Measurements from ENCODE around the gene RAI1. TPM values are rescaled to one million over a fixed set of nuclear protein-coding genes. Genes with fewer than 3 reads are reported as not detected.
A peak's percentile ranks its signal among the peaks of the same experiment; 100 is the strongest.

The RAI1 gene
- total RNA-seq, 3 donors from 2014 or later: 19.9 to 22.4 (median 20.1) TPM

DNA sequence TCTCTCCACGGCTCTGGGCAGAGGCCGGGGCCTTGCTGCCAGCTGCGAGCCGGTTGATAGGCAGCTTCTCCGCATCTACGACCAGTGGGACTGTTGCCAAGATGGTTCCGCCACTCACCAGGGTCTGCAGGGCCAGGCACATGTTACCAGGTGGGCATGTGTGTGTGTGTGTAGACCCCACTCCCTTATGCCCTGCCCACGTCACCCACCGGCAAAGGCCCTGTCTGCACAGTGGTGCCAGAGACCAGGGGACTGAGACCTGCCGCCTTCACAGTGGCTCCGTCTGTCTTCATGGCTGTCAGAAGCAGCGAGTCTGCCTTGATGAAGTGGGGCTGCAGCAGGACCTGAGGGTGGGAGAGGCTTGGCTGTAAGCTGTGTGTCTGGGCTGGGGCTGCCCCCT lies 137.9 kb downstream of the RAI1 start:
- H3K9me3 Mint-ChIP-seq: no peaks in the 10 kb centered on the region
- ATAC-seq (no peak), DNase-seq (no peak)
- H3K27me3 Mint-ChIP-seq (ENCODE audit: low read depth): no peaks in the 10 kb centered on the region
- H3K4me3 Mint-ChIP-seq: no peak overlapping the region
- peaks cover 9% of the 10 kb centered on the region for H3K36me3 Mint-ChIP-seq (ENCODE audit: insufficient read depth)
- peaks cover 51% of the 10 kb centered on the region for H3K4me1 Mint-ChIP-seq (ENCODE audit: low read depth)

DNA sequence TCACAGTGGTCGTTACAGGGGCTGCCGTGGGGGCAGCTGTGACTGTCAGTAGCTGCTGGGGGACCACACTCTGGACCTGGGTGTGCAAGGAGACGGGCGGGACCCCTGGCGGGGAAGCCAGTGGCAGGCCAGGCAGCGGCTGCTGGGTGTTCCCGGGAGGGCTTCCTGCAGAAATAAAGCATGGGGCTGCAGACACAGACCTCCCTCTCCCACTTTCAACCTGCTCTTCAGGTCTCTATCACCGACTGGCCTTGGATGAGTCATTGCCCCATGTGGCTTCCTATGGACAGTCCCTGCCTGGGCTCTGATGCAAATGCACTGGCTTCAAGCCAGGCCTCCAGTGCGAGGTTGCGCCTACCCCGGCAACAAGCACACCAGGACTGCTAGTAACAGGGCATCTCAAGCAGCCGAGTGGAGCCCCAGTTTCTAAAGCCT lies 138.3 kb downstream of the RAI1 start:
- no peak overlapping the region for H3K4me3 Mint-ChIP-seq
- peaks cover 55% of the 10 kb centered on the region for H3K4me1 Mint-ChIP-seq (ENCODE audit: low read depth)
- H3K9me3 Mint-ChIP-seq: no peaks in the 10 kb centered on the region
- no peaks in the 10 kb centered on the region for H3K27me3 Mint-ChIP-seq (ENCODE audit: low read depth)
- peak; percentile 54 for DNase-seq
- peak; percentile 52 to 69 for ATAC-seq
- peaks cover 9% of the 10 kb centered on the region for H3K36me3 Mint-ChIP-seq (ENCODE audit: insufficient read depth)

GRCh38 chr17:17820046-17820445 lies 138.8 kb downstream of the RAI1 start:
- Mint-ChIP-seq H3K36me3 (ENCODE audit: insufficient read depth) (peaks cover 9% of the 10 kb centered on the region), H3K9me3 (no peaks in the 10 kb centered on the region), H3K4me1 (ENCODE audit: low read depth) (peaks cover 60% of the 10 kb centered on the region)

GRCh38 chr17:17820463-17821158 lies 139.4 kb downstream of the RAI1 start:
- H3K9me3 Mint-ChIP-seq: no peaks in the 10 kb centered on the region
- DNase-seq (no peak), ATAC-seq (no peak)
- H3K27me3 Mint-ChIP-seq (ENCODE audit: low read depth): no peaks in the 10 kb centered on the region
- peaks cover 9% of the 10 kb centered on the region for H3K36me3 Mint-ChIP-seq (ENCODE audit: insufficient read depth)
- peaks cover 64% of the 10 kb centered on the region for H3K4me1 Mint-ChIP-seq (ENCODE audit: low read depth)
- H3K4me3 Mint-ChIP-seq: no peak overlapping the region

More at GRCh38 chr17:17820046-17820445, 138.8 kb downstream of the RAI1 start:
- DNase-seq: no peak
- no peak for ATAC-seq
- H3K4me3 Mint-ChIP-seq: no peak overlapping the region
- no peaks in the 10 kb centered on the region for H3K27me3 Mint-ChIP-seq (ENCODE audit: low read depth)

DNA sequence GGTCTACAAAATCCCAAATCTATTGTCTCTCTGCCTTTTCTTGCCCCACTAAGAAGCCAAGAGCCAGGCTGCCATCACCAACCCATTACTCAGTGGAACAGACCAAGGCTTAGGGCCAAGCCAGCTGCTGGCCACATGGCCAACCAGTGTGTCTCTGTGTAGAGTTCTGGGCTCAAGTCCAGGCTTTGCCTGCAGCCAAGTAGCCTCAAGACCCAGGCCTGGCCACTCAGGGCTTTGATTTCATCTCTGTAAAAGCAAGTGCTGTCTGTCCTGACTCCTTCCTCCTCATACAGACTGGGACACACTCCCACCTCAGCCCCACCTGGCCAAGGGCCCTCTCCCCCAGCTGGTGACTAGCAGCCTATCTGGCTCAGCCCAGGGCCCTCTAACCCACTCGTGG lies 140.9 kb downstream of the RAI1 start:
- ATAC-seq (no peak), DNase-seq (no peak)
- no peaks in the 10 kb centered on the region for H3K27me3 Mint-ChIP-seq (ENCODE audit: low read depth)
- H3K9me3 Mint-ChIP-seq: no peaks in the 10 kb centered on the region
- no peak overlapping the region for H3K4me3 Mint-ChIP-seq
- peaks cover 9% of the 10 kb centered on the region for H3K36me3 Mint-ChIP-seq (ENCODE audit: insufficient read depth)
- peaks cover 79% of the 10 kb centered on the region for H3K4me1 Mint-ChIP-seq (ENCODE audit: low read depth)

DNA sequence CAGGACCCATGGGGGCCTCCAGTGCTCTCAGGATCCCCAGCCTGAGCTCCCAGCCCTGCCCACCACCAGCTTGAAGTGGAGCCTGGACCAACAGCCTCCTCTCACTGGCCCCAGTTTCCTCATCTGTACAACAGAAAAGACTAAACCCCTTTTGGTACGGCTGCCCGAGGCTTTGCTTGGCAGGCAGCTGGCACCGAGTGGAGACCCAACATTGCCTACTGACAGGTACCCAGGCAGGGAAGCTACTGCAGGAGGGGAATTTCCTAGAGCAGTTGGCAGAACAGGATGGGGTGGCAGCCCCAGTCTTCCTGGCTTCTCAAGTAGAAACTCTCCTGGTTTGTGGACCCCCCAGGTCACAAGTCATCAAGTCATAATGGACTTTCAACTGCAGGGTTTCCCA lies 141.4 kb downstream of the RAI1 start:
- no peaks in the 10 kb centered on the region for H3K9me3 Mint-ChIP-seq
- H3K36me3 Mint-ChIP-seq (ENCODE audit: insufficient read depth): peaks cover 9% of the 10 kb centered on the region
- ATAC-seq (no peak), DNase-seq (no peak)
- peaks cover 80% of the 10 kb centered on the region for H3K4me1 Mint-ChIP-seq (ENCODE audit: low read depth)
- H3K27me3 Mint-ChIP-seq (ENCODE audit: low read depth): no peaks in the 10 kb centered on the region
- peak overlapping the region; percentile 24 for H3K4me3 Mint-ChIP-seq

DNA sequence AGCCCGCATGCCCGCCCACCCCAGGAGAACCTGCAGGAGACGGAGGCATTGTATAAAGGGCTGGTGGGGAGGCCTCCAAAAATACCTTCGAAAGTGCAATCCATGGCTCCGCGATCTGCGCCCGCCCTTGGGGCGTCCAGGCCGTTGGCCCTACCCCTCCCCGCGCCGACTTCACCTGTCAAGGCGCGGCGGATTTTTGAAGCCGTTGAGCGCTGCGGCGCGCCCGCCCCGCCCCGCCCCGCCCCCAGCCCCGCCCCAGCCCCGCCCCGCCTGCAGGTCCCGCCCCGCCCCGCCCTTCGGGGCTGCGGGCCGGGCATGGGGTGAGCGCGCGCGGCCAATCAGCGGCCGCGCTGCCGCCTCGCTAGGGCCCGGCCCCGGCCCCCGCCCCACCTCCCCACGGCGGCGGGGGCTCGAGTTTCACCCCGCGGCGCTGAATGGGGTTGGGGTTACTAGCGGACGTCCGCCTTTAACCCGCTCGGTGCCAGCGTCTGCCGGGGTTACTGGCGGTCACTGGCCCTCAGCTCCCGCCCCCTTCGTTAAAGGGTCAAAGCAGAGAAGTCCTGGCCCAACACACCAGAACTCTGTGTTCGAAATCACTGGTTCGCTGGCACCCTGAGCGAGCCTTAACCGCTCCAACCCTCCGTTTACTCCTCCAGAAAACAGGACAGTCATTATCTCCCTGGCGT lies 142.3 kb downstream of the RAI1 start:
- peak overlapping the region; percentile 73 for H3K4me3 Mint-ChIP-seq
- no peaks in the 10 kb centered on the region for H3K27me3 Mint-ChIP-seq (ENCODE audit: low read depth)
- DNase-seq (peak; percentile 60), ATAC-seq (peak; percentile 78 to 82)
- H3K36me3 Mint-ChIP-seq (ENCODE audit: insufficient read depth): peaks cover 8% of the 10 kb centered on the region
- H3K9me3 Mint-ChIP-seq: no peaks in the 10 kb centered on the region
- H3K4me1 Mint-ChIP-seq (ENCODE audit: low read depth): peaks cover 83% of the 10 kb centered on the region

DNA sequence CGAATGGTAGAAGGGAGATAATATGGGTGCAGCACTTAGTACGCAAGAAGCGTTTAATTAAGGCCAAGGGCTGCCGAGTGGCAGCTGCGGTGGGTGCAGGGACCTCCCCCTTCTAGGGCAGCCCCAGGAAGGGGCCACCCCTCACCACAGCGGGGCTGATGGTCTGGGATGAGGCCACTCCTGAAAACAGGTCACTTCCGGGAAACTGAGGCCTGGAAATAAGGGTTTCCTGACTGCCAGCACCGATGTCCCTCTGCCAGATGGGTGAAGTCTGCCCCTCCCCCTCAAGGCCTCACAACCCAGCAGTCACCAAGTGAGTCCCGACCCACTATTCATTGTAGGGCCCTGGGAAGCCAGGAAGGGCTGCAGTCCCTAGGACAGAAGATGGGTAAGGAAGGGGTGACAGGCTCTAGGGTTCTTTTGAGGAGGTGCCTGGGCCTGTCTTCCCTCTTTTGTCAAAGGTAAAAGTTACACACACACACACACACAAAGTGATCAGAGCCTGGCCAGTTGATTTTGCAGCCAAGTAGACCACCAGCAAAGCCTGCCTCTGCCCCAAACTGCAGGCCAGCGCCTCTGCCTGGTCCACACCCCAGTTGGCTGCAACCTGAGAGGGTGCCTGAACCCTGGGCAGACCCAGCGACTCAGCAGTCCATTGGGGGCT lies 143.0 kb downstream of the RAI1 start:
- DNase-seq (no peak), ATAC-seq (no peak)
- peaks cover 80% of the 10 kb centered on the region for H3K4me1 Mint-ChIP-seq (ENCODE audit: low read depth)
- no peaks in the 10 kb centered on the region for H3K9me3 Mint-ChIP-seq
- peak overlapping the region; percentile 73 for H3K4me3 Mint-ChIP-seq
- no peaks in the 10 kb centered on the region for H3K27me3 Mint-ChIP-seq (ENCODE audit: low read depth)
- H3K36me3 Mint-ChIP-seq (ENCODE audit: insufficient read depth): peaks cover 2% of the 10 kb centered on the region

DNA sequence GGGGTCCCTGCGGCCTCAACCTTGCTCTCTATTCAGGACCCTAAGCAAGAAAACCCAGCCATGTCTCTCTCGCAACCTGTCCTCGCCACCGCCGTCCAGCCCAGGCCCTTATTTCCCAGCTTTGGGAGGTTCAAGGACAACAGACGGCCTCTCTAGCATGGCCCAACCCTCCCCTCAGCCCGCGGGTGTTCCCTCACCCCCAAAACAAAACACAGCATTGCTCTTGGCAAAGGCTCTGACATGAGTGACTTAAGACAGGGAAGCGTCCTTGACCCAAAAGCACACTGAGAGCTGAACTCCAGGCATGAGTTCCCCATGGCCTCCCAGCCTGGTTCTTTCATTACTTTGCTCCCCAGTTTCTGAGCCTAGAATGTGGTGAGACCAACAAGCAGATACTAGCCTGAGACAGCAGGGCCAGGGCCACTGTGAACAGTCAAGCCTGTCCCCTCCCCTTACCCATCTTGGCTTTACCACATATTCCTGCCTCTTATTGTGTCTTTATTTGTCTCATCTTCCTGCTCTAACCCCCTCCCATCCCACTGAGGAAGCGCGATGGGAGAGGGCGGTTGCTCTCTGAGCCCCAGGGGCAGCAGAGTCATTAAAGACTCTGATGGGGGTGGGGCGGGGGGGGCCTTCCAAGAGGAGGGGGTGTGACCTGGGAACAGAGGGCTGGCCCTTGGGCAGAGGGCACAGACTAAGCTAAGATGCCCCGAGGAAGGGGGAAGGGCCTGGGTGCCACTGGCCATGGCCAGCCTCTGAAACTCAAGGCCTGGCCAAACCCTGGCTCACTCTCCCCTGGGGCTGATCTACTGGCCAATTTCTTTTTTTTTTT lies 143.7 kb downstream of the RAI1 start:
- DNase-seq: no peak
- H3K36me3 Mint-ChIP-seq (ENCODE audit: insufficient read depth): no peaks in the 10 kb centered on the region
- ATAC-seq: no peak
- H3K4me3 Mint-ChIP-seq: peak overlapping the region; percentile 37
- peaks cover 75% of the 10 kb centered on the region for H3K4me1 Mint-ChIP-seq (ENCODE audit: low read depth)
- no peaks in the 10 kb centered on the region for H3K9me3 Mint-ChIP-seq
- H3K27me3 Mint-ChIP-seq (ENCODE audit: low read depth): no peaks in the 10 kb centered on the region

- Mint-ChIP-seq H3K27me3 (ENCODE audit: low read depth) (no peaks in the 10 kb centered on the region), H3K4me3 (no peak overlapping the region), H3K36me3 (ENCODE audit: insufficient read depth) (no peaks in the 10 kb centered on the region), H3K4me1 (ENCODE audit: low read depth) (peaks cover 65% of the 10 kb centered on the region), H3K9me3 (no peaks in the 10 kb centered on the region)
- ATAC-seq (no peak), DNase-seq (no peak)
Observed at GRCh38 chr17:17826342-17826713, 145.1 kb downstream of the RAI1 start.

DNA sequence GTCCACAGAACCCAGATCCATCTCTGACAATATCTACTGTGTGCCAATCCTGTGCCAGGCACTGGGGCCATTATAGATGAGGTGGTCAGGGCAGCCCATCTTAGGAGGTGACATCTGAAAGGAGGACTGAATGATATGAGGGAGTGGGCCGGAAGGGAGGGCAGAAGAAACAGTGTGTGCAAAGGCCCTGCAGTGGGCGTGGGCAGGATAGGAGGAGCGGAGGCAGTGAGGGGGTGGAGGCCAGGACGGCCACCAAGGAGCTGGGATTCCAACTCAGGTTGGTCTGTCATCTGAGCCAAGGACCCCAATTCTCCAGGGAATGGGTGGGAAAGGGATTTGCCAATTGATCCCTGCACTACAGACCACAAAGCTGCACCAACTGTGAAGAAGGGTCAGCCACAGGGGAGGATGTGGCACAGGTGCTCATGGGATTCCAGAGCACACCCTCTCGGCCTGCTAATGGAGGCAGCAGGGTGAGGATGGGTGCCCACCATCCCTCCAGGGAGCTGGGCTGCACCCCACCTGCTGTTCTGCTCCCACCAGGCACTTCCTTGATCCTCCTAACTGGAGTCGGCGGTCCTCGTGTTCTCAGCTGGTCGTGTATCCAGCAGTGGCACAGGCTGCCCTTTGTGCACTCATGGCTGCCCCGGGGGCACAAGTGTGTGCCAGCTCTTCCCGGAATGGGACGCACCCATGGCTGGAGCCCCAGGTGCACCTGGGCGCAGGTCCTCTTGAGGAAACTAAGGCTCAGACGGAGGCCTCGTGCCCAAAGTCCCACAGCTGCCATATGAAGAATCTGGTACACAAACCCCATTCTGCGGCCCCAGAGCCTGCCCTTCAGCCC lies 145.9 kb downstream of the RAI1 start:
- Mint-ChIP-seq H3K4me1 (ENCODE audit: low read depth) (peaks cover 63% of the 10 kb centered on the region), H3K4me3 (no peak overlapping the region), H3K36me3 (ENCODE audit: insufficient read depth) (peaks cover under 1% of the 10 kb centered on the region), H3K27me3 (ENCODE audit: low read depth) (no peaks in the 10 kb centered on the region), H3K9me3 (no peaks in the 10 kb centered on the region)
- no peak for ATAC-seq
- DNase-seq: no peak

DNA sequence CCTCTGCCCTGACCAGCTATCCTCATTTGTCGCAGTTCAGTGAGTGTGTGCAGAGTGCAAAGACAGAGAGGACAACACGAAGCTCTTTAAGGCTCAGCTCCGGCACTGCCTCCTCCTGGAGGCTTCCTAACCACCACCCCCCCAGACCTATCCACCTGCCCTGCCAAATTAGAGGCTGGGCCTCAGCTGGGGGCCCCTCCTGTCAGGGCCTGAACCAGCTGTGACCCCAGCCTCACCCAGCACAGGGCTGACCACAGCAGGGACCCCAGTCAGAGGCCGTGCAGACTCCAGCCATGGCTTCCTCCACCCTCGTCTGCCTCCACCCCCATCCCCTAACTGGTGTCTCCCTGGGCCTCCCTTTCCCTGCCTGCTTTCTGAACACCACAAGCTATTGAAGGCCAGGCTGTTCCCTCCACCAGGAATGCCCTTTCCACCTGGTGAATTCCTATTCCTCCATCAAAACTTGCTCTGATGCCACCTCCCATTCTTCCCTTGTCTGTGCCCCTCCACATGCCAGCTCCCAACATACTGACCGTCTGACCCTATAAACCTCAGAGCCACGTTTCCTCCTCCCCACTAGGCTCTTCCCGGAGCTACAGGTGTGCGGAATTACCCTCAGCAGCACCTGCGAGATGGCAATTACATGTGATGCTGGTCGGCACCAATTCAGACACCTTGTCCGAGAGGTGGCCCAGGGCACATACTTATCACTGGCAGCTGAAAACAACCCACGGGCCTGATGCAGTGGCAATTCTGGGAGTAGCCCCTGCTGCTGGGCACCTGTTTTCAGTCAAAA lies 146.8 kb downstream of the RAI1 start:
- peaks cover 59% of the 10 kb centered on the region for H3K4me1 Mint-ChIP-seq (ENCODE audit: low read depth)
- H3K27me3 Mint-ChIP-seq (ENCODE audit: low read depth): no peaks in the 10 kb centered on the region
- peaks cover 3% of the 10 kb centered on the region for H3K36me3 Mint-ChIP-seq (ENCODE audit: insufficient read depth)
- ATAC-seq: no peak
- no peak overlapping the region for H3K4me3 Mint-ChIP-seq
- no peaks in the 10 kb centered on the region for H3K9me3 Mint-ChIP-seq
- no peak for DNase-seq

DNA sequence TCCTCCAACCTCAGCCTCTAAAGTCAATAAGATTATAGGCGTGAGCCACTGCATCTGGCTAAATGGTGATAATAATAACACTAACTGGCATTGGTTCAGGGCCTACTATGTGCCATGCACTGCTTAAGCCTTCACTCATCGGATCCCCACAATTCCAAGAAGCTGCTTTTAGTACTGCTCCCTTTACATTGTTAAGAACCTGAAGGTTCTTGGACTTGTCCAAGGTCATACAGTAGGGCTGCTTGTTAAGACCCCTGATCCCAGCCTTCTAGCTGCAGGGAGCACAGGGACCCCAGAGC lies 149.0 kb downstream of the RAI1 start:
- H3K27me3 Mint-ChIP-seq (ENCODE audit: low read depth): no peaks in the 10 kb centered on the region
- DNase-seq (no peak), ATAC-seq (no peak)
- H3K9me3 Mint-ChIP-seq: no peaks in the 10 kb centered on the region
- H3K4me3 Mint-ChIP-seq: no peak overlapping the region
- peaks cover 3% of the 10 kb centered on the region for H3K36me3 Mint-ChIP-seq (ENCODE audit: insufficient read depth)
- H3K4me1 Mint-ChIP-seq (ENCODE audit: low read depth): peaks cover 59% of the 10 kb centered on the region
